GM18511 (cell line): ENCODE measurements around the gene COA8.

ENCODE experiments used
- ATAC-seq: cut with Tn5 transposase; IDR thresholded peaks from one replicate; pipeline ENCODE4 v1.9.1; 2021; ENCODE audit warnings: mild to moderate bottlenecking, moderate library complexity; ENCODE audit not compliant: unreplicated experiment

Gene COA8, protein sequence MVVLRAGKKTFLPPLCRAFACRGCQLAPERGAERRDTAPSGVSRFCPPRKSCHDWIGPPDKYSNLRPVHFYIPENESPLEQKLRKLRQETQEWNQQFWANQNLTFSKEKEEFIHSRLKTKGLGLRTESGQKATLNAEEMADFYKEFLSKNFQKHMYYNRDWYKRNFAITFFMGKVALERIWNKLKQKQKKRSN

DNA sequence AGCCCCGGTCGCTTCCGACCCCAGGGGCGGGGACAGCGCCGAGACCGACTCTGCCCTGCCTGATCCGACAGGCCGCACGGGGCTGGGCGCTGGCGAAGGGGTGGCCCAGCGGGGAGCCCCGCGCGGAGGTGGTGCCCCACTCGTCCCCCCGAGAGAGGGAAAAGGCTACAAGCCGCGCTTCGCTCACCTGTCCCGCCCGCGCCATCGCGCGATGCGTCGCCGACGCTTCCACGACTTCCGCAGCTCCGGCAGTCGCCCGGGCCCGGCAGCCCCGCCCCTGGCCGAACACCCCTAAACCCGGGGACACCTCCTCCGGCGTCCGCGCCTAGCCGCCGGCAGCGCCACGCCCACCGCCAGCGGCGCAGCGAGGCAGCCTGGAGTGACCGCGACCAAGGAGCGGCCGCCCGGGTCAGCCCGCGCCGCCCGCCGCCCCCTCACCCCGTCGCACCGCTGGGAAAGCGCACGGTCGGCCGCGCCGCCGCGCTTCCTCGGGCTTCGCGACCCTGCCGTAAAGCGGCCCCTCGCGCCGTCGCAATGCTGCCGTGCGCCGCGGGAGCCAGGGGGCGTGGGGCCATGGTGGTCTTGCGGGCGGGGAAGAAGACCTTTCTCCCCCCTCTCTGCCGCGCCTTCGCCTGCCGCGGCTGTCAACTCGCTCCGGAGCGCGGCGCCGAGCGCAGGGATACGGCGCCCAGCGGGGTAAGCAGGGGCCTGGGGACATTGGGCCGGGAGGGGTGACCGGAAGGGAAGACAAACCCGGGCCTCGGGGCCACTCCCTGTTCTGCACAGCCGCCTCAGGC lies at the start of gene COA8, which contains the start of gene BAG5:
TSS of gene COA8 (plus strand) at position 532 of the 797 bp plus-strand sequence. CDS start at position 574, 42 bp downstream.
TSS of gene BAG5 (minus strand) at position 229 of the 797 bp plus-strand sequence. CDS start 1,493 bp downstream, outside the sequence.
- peak; percentile 79 for ATAC-seq

DNA sequence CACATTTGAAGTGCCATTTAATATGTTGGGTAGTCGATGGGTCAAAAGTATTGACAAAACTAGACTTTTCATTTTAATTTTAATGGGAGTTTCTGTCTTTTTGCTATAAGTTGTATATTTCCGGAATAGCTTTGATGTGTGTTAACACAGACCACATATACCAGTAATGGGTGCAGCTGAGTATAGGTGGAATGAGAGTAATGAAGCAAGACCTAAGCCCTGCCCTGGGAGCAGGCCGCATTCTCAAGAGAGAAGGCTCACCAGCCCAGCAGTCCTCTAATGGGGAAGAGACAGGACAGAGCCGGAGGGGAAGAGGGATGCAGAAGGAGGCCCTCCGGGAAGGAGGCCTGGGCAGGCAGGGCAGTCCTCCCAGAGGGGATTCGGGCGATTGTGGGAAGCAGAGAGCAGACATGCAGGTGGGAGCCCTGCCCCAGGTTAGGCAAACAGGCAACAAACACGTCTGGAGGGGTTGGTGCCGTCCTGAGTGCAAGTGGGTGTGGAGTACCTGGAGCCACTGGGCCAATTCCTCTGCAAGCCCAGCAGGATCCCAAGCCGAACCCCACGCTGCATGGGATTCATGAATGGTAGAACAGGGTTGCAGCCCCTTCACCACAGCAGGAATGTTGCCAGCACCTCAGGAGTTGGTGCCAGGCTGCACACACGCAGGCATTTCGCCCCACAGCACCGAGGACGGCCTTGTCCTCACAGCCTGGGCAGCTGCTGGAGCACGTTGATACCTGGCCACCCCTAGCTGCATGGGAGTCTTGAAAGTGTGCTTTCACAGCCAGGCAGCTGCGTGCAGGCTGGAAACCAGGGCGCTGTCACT lies 48.0 kb upstream of the COA8 start:
- ATAC-seq, result no peak

DNA sequence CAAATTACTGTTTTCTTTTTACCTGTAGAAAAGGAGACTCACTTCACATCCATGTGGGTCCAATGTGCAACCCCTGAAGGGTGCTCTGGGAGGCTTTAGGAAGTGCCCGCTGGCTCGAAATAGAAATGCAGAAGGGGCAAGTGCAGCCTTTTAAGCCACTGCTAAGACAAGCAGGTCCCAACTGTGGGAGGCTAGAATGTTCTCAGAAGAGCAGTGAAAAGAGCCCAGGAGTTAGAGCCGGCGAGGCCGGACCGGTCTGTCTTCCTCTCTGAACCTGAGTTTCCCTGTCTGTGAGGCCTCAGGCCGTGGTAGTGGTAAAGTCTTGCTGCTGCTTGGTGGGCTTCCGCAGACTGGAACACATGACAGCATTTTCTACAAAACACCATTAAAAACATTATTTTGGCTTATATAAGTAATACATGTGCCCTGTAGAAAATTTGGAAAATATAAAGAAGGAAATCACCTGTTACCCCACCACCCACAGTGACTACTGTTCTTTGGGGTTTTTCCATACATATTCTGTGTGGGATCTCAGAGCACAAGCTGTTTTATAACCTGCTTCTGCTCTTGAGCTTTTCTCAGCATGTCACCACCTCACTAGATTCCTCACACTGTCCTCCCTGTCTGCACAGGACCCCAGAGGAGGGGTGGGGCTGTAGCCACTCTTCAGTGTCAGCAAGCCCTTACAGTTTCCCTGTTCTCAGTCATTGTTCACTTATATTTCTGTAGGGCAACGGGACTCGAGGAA lies 46.2 kb upstream of the COA8 start:
- no peak for ATAC-seq

DNA sequence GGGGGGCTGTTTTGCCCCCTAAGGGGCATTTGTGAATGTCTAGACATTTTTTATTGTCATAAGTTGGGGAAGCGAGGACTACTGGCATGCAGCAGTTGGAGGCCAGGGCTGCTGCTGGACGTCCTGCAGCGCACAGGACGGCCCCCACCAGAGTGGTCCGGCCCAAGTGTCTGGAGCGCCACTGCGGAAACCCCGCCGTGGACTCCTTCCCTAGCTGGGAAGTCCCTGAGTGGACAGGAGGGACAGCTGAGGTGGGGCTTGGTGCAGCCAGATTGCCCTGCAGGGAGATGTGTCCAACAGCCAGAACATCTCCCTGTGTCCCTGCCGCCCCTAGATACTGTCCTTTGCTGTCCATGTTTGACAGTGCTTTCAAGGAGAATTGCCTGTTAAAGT lies 45.6 kb upstream of the COA8 start:
- ATAC-seq, result no peak

DNA sequence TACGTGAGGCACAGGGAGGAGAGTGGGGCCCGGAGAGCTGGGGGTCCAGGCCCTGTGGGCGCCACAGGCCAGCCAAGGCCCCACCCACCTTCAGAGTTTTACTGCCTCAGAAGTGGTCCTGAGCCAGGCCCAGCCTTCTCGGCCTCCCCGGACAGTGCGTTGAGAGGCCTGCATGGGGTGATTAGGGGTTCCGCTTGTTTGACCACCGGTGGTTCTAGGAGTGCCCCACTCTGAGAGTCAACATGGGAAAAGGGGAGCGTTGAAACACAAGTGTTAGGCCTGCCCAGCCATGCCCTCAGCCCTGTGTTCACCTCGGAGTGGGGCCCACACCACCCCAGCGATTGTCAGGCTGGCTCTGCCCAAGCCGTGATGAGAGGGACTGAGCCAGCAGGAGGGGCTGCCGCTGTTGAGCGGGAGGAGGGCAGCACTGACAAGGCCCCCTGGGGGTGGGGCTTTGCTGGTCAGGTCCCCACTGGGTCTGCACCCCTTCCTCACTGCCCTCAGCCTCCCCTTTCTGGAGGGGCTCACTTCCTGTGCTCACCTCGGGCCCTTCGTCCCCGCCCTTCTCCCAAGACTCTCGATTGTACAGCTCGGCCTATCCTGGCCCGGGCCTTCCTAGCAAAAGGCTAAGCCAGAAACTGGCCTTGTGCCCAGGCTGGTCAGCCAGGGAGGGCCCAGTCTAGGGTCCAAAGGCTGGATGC lies 44.9 kb upstream of the COA8 start:
- ATAC-seq, result no peak

DNA sequence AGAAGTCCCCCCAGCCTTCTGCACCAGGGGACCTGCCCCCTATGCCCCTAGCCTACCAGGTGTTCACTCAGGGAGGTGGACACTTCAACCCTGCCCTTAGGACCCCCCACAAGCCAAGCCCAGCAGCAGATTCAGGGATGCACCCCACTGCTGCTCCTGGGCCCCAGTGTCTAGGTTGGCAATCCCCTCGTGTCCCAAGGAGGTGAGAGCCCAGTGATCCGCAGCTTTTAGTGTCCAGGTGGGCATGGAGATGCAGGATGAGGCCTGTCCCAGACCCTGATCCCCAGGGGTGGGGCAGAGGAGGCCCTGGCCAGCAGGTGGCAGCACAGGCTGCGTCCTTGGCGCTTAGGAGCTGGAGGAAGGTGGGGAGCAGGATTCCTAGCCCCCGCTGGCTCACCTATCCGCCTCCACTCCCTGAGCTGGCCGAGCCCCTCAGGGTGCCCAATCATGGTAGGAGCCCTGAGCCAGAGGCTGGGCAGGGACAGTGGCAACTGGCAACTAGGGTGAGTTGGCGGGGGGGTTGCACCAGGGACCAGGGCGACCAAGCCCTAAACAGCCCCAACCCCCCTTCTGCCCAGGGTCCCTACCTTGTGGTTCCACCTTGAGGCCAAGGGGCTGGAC lies 44.2 kb upstream of the COA8 start:
- ATAC-seq, result no peak

DNA sequence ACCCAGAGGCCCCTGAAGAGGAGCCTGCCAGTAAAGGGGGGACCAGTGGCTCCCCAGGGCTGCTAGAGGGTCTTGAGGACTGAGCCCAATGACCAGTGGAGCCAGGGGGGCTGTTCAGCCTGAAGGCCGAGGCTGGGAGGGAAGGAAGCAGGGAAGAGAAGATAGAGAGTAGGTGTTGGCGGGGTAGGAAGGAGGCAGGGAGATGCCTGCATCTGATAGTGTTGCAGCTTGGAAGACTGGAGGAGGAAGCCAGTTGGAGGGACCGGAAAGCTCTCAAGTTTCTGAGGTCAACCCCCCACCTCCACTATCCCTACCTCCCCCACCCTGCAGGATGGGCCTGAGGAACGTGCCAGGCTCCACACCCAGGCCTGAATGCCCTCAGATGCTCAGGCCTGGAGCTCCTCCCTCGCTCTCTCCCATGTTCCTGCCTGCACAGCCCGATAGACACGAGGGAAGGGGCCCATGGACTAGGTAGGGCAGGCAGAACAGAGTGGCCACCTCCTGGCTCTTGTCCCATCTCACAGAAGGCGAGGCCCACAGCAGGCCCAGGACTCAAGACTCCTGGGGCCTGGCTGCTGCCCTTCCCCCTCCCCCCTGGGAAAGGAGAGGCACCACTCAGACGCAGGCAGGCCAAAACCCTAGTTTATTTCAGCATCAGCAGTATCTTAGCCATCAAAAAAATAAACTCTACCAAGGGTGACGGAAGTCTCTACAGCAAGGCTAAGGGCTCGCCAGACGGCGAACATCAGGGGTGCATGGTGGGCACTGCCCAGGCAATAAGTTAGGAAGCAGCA lies 43.5 kb upstream of the COA8 start:
- no peak for ATAC-seq

DNA sequence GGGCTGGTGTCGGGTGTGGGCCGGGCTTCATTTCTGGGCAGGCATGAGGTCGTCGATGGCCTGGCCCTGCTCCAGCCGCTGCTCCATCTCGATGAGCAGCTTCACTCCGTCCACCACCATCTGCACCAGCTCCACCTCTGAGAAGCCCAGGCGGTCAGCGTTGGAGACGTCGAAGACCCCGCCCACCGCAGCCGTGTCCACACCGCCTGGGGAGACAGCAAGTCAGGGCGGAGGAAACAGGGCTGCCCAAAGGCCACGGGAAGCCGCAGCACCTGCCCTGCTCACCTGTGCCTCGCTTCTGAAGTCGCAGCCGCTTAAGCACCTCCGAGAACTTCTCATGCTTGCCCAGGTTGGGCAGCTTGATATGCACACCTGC lies 42.9 kb upstream of the COA8 start:
- ATAC-seq, result no peak

DNA sequence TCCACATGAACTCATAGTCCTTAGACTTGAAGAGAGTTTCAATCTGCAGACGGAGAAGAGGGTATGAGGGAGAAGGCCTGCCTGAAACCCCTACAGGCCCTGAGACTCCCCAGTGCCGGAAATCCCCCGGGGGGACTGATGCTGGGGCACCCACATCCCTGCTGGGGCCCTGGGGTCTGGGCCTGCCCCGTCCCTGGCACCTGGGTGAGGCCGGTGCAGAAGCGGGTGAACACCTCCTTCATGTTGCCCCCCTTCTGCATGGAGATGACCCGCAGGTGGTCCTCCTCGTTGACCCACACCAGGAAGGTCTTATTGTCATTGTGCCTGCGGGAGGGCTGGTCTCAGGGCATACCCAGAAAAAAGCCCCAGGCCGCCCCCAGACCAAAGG lies 42.5 kb upstream of the COA8 start:
- ATAC-seq, result no peak

DNA sequence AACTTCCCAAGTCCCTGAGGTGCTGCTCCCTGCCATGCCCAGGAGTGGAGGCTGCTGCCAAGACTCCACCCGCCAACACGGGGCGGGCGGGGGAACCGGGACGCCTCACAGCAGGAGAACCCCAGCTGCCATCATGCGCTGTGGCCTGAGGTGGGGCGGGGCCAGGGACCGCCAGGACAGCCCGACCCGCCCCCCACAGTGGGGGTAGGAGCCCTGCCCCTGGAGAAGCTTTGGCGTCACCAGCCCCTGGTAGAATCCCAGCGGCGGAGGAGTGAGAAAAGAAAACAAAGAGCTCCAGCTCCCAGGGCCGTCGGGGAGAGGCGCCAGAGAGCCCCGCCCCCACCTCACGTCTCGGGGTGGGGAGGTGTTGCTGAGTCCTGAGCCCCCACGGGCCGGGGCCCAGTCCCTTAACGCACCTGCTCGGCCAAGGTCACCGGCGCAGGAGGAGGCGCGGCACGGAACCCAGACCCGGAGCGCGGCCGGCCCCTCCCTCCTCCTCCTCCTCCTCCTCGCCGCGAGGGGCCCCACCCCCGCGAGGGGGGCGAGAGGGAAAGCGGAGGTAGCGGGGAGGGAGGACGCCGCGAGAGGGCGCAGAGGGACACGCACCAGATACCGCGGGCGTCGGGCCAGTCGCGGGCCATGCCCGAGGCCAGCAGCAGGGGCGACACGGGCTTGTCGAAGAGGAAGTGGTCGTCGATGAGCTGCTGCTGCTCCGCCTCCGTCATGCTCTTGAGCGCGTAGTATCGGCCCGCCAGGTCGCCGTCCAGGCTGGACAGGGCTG lies 41.9 kb upstream of the COA8 start:
- peak; percentile 54 for ATAC-seq

DNA sequence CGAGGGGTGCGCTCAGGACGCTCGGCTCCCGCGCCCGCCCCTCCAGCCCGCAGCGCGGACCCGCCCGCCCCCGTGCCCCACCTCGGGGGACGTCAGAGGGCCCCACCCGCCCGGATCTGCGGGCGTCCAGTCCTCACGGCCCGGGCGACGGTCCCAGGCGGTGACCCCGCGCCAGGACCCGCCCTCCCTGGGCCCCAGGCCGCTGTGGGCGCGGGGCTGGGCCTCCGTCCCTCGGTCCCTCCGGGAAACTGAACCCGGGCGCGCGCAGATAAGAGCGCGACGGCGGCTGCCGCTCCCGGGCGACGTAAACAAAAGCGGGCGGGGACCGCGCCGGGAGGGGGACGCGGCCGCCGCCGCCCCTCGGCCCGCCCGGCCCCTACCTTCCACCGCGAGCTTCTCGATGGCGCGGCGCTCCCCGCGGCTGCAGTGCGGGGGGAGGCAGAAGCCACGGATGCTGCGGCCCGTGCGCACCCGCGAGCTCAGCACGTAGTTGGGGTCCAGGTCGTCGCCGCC lies 41.3 kb upstream of the COA8 start:
- peak; percentile 8 for ATAC-seq

DNA sequence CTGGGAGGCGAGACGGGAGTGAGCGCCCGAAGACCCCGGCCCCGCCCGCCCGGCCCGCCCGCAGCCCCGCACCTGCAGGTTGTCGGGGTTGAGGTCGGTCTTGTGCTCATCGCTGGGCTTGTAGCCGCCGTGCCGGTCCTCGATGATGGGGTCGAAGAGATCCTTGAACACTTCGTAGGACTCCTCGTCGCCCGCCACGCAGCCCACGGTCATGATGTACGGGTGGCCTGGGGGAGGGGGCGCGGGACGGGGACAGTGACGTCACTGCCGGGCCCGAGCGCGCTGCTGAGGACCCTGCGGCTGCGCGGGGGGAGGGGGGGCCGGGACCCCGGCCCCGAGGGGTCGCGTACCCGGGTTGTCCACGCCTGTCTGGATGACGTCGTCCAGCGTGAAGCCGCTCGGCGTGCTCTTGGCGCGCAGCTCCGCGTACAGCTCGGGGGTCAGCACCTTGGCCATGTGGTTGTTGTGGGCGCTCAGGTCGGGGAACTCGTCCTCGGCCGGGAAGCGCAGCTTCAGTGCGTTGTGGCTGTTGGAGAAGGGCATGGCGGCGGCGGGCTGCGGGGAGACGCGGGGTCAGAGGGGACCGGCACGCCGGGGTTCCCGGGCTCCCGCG lies 40.7 kb upstream of the COA8 start:
- no peak for ATAC-seq

DNA sequence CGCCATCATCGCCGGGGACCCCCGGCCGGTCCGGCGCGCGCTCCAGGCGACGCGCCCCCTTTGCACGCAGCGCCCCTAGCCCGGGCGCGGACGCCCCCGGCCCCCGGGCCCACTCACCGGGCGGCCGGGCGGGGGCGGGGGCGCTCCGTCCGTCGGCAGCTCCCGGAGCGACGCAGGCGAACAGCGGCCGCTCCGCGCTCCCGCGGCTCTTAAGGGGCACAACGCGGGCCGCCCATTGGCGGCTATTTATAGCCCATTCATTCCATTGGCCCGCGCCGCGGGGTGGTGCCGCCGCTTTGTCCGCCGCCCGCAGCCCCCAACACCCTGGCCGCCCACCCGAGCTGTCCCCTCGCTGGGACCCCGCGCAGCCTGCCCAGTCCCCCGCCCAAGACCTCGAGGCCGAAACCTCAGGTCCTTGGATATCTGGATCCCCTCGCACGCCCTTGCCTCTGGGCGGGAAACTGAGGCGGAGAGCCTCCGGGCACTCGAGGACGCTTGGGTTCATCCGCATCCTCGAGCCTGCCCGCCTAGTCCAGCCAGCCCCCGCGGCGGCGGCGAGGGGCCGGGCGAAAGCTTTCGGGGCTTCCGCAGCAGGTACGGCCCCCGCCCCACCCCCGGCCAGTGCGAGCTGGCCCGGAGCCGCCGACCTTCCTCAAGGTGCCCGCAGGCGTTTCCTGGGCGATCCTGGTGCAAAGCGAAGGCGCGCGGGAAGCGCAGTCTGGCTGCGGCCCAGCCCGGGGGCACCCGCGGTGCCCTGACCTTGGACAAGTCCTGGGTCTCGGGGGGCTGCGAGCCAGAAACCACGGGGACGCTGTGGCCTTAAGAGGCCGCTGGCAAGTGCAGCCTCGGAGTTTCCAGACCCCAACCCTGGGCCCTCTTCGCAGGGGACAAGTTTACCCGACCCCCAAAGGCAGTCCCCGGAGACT lies 39.8 kb upstream of the COA8 start, which contains the start of gene CKB:
TSS of gene CKB (minus strand) at position 182 of the 926 bp plus-strand sequence. CDS start 337 bp downstream, outside the sequence.
- ATAC-seq, result no peak

DNA sequence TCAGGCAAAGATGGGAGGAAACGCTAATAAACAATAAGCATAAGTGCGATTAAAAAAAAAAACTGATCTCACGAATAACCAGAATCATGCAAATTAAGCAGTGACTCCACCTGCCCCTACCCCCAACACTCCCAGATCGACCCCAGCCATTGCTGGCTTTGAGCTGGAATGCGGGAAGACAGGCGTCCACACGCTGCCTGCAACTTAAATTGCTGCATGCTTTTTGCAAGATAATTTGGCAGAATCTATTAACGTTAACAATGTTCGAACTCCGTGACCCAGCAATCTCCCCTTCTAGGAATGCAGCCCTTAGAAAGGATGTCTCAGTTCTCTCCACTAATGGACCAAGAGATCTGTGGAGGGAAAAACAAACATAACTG lies 39.2 kb upstream of the COA8 start:
- no peak for ATAC-seq

DNA sequence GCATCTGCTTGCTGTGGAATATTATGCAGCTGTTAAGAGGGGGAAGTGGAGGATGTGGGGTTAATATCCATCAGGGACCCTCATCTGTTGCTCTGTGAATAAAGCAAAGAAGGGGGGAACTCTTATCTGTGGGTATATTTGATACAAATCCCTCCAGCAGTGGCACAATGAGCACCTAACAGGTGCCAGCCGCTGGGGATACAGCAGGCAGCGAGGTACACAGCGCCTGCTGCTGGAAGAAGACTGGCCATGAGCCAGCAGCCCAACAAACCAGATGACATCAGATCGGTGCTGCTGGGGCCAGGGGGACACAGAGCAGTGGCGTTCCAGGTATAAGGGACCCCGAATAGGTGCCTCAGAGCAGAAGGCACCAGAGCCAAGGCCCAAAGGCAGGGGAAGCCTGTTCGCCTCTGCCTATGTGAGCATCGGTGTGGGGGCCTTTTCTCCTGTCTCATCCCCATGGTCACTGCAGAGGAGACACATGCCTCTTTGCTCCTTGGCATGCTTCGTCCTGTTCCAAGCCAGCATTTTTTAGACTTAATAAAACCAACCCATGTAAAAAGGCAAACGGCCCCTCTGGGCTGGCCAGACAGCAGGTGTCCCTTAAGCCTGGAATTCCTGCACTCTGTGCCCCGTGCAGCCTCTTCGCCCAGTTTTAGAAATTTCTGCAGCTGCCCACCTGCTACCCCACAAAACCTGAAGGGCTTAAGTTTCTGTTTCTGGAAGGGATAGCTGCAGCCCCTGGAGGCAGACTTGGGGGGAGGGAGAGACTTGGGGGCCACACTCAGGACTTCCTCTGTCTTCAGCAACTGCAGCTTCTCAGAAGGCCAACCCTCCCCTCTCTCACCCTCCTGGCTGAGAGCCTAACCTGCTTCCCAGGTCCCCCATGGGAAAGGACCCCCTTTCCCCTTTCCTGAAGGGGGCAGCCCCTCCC lies 38.5 kb upstream of the COA8 start:
- no peak for ATAC-seq
